CD14-positive monocyte (primary cell): ENCODE measurements around the gene NAA35. TPM values are rescaled to one million over a fixed set of nuclear protein-coding genes. Genes with fewer than 3 reads are reported as not detected.

ENCODE experiments used
- DNase-seq, 3 donors: peaks; one replicate each; pipeline ENCODE4 v3.0.0-alpha.2; 2011 to 2022
- H2AFZ ChIP-seq: 2 replicates; pipeline ENCODE4 v1.6.0; 2012; ENCODE audit warnings: mild to moderate bottlenecking, low read depth, low read length, inconsistent platforms; ENCODE audit not compliant: insufficient read depth, poor library complexity, severe bottlenecking
- H3K27ac ChIP-seq, 2 donors: 1 replicate in 1 of 2; 2 replicates in 1 of 2; pipeline ENCODE4 v1.5.1; 2012 to 2013; ENCODE audit warnings: low read length in 2 of 2, control low read depth in 1 of 2, inconsistent platforms in 1 of 2, low read depth in 1 of 2, mild to moderate bottlenecking in 1 of 2
- H3K27me3 ChIP-seq, 2 donors: one replicate each; pipeline versions ENCODE4 v1.6.0 to v1.6.1; 2011 to 2013; ENCODE audit warnings: low read length in 2 of 2; ENCODE audit not compliant: control insufficient read depth in 2 of 2, insufficient read depth in 2 of 2
- H3K36me3 ChIP-seq, 2 donors: replicated peaks in 1 of 2; 1 replicate in 1 of 2; 2 replicates in 1 of 2; pipeline versions ENCODE4 v1.5.1 to v1.6.1; 2012 to 2013; ENCODE audit warnings: low read length in 2 of 2, control low read depth in 1 of 2, inconsistent platforms in 1 of 2, mild to moderate bottlenecking in 1 of 2; ENCODE audit not compliant: insufficient read depth in 2 of 2, control insufficient read depth in 1 of 2
- H3K4me1 ChIP-seq, 2 donors: 1 replicate in 1 of 2; 2 replicates in 1 of 2; pipeline versions ENCODE4 v1.5.1 to v1.6.1; 2012 to 2013; ENCODE audit warnings: low read length in 2 of 2, control low read depth in 1 of 2, inconsistent platforms in 1 of 2, mild to moderate bottlenecking in 1 of 2, moderate library complexity in 1 of 2; ENCODE audit not compliant: insufficient read depth in 2 of 2, control insufficient read depth in 1 of 2
- H3K4me2 ChIP-seq: replicated peaks from 2 replicates; pipeline ENCODE3; 2012; ENCODE audit warnings: low read length, moderate library complexity, mild to moderate bottlenecking; ENCODE audit not compliant: poor library complexity, severe bottlenecking; ENCODE audit errors: extremely low read depth
- H3K4me3 ChIP-seq, 3 experiments: fragments of 200-600 bp in 1 of 3; sonication (generic) in 1 of 3; replicated peaks in 1 of 3; 1 replicate in 2 of 3; 2 replicates in 1 of 3; pipeline ENCODE4 v1.5.1; 2011 to 2013; ENCODE audit warnings: low read length in 3 of 3, mild to moderate bottlenecking in 3 of 3, control low read depth in 2 of 3, low read depth in 2 of 3, inconsistent platforms in 1 of 3, moderate library complexity in 1 of 3
- H3K79me2 ChIP-seq: 2 replicates; pipeline ENCODE4 v1.6.0; 2012; ENCODE audit warnings: mild to moderate bottlenecking, control low read depth, inconsistent platforms, low read length, moderate library complexity; ENCODE audit not compliant: insufficient read depth
- H3K9ac ChIP-seq: 2 replicates; pipeline ENCODE4 v1.6.0; 2017; ENCODE audit warnings: low read length, mild to moderate bottlenecking; ENCODE audit not compliant: insufficient read depth, poor library complexity, severe bottlenecking
- H3K9me3 ChIP-seq, 2 donors: replicated peaks in 1 of 2; 1 replicate in 1 of 2; 2 replicates in 1 of 2; pipeline versions ENCODE4 v1.5.1 to v1.6.1; 2012 to 2013; ENCODE audit warnings: low read length in 2 of 2, control low read depth in 1 of 2; ENCODE audit not compliant: control insufficient read depth in 1 of 2, insufficient read depth in 1 of 2
- H4K20me1 ChIP-seq: 2 replicates; pipeline ENCODE4 v1.6.0; 2012; ENCODE audit warnings: mild to moderate bottlenecking, low read length, control low read depth, moderate library complexity; ENCODE audit not compliant: insufficient read depth
- H3K27ac Mint-ChIP-seq, 7 donors: one replicate each; pipeline ENCODE4 v1.8.0; 2020; ENCODE audit warnings: mild to moderate bottlenecking in 7 of 7, mixed read lengths in 7 of 7, moderate library complexity in 6 of 7, inconsistent platforms in 2 of 7
- H3K27me3 Mint-ChIP-seq, 3 donors: one replicate each; pipeline ENCODE4 v1.8.0; 2021 to 2022; ENCODE audit warnings: low read depth in 3 of 3, mild to moderate bottlenecking in 3 of 3, mixed read lengths in 3 of 3, moderate library complexity in 3 of 3, inconsistent platforms in 1 of 3
- H3K36me3 Mint-ChIP-seq, 2 donors: one replicate each; pipeline ENCODE4 v1.8.0; 2020; ENCODE audit warnings: mixed read lengths in 2 of 2, inconsistent platforms in 1 of 2, mild to moderate bottlenecking in 1 of 2
- H3K4me1 Mint-ChIP-seq: one replicate; pipeline ENCODE4 v1.8.0; 2020; ENCODE audit warnings: mild to moderate bottlenecking, mixed read lengths
- H3K4me3 Mint-ChIP-seq, 2 donors: one replicate each; pipeline ENCODE4 v1.8.0; 2020; ENCODE audit warnings: mild to moderate bottlenecking in 2 of 2, mixed read lengths in 2 of 2, moderate library complexity in 1 of 2
- H3K9me3 Mint-ChIP-seq, 7 donors: one replicate each; pipeline ENCODE4 v1.8.0; 2020 to 2022; ENCODE audit warnings: mixed read lengths in 7 of 7, mild to moderate bottlenecking in 6 of 7, moderate library complexity in 6 of 7, inconsistent platforms in 2 of 7
- CTCF ChIP-seq: fragments of 200-600 bp; IDR thresholded peaks from one replicate; pipeline ENCODE4 v1.8.0; 2022; ENCODE audit warnings: antibody characterized with exemption, mild to moderate bottlenecking
- WGBS: methylation state at CpG from one replicate; pipeline ENCODE4 v1.1.5; 2013; ENCODE audit warnings: missing lambda C conversion rate; ENCODE audit not compliant: insufficient coverage; 5-methylcytosine and 5-hydroxymethylcytosine counted together
- intact Hi-C, 2 donors: fragments of 100-400 bp; cut with micrococcal nuclease; formaldehyde crosslinking; loops; one replicate each; pipeline versions ENCODE4 v1.15.0 to v1.15.1; 2023
- polyA plus RNA-seq, 3 donors: library from polyadenylated mRNA; depleted of rRNA in 1 of 3; unstranded in 2 of 3; stranded (reverse) in 1 of 3; fragments of 300-500 nt in 2 of 3; fragments of >200 nt in 1 of 3; fragmentation: Illumina TruSeq in 2 of 3; gene quantifications; 1 replicate in 2 of 3; 2 replicates in 1 of 3; pipeline ENCODE4 v1.2.3, GENCODE V29; 2012 to 2021

The NAA35 gene
- polyA plus RNA-seq, 3 donors, result 4.4 to 8.7 (median 5.6) TPM

- DNase-seq, result no peak
- Histone ChIP-seq H4K20me1 (no peaks in the 10 kb centered on the region), H3K36me3 (peaks cover 56 to 95% of the 10 kb centered on the region in 2 donors), H3K9ac (no peak overlapping the region), H3K79me2 (no peaks in the 10 kb centered on the region), H3K4me3 (no peak overlapping the region), H3K27ac (no peak overlapping the region), H3K4me2 (no peak overlapping the region), H3K27me3 (no peaks in the 10 kb centered on the region), H3K4me1 (no peaks in the 10 kb centered on the region), H3K9me3 (no peaks in the 10 kb centered on the region), H2AFZ (no peak overlapping the region)
- intact Hi-C loops, result no loop called here
- H3K27me3 Mint-ChIP-seq, result peaks cover 0 to 1% (median 0%) of the 10 kb centered on the region in 3 donors
- H3K4me3 Mint-ChIP-seq, result no peak overlapping the region
- WGBS, result 100% methylated on average over 6 of the region's 6 CpGs
- peaks cover 76 to 85% of the 10 kb centered on the region in 2 donors for H3K36me3 Mint-ChIP-seq
- no peak for TF ChIP-seq CTCF
- no peak overlapping the region for H3K27ac Mint-ChIP-seq
- H3K4me1 Mint-ChIP-seq, result no peaks in the 10 kb centered on the region
- peaks cover 0 to 2% (median 0%) of the 10 kb centered on the region in 7 donors for H3K9me3 Mint-ChIP-seq
Observed at GRCh38 chr9:86021166-86021565, 80.2 kb downstream of the NAA35 start.

- no peak overlapping the region for H2AFZ ChIP-seq
- no peak for TF ChIP-seq CTCF
- no peak overlapping the region for H3K4me2 ChIP-seq
- no peaks in the 10 kb centered on the region for H3K79me2 ChIP-seq
- H3K27me3 ChIP-seq, result no peaks in the 10 kb centered on the region
- H3K36me3 Mint-ChIP-seq, result peaks cover 82 to 88% of the 10 kb centered on the region in 2 donors
- peaks cover 0 to 1% (median 0%) of the 10 kb centered on the region in 3 donors for H3K27me3 Mint-ChIP-seq
- H3K4me1 Mint-ChIP-seq, result no peaks in the 10 kb centered on the region
- H3K27ac ChIP-seq, result no peak overlapping the region
- H3K9ac ChIP-seq, result no peak overlapping the region
- peaks cover 53 to 95% of the 10 kb centered on the region in 2 donors for H3K36me3 ChIP-seq
- intact Hi-C loops, result no loop called here
- H3K4me3 ChIP-seq, result no peak overlapping the region
- no peaks in the 10 kb centered on the region for H3K4me1 ChIP-seq
- no peaks in the 10 kb centered on the region for H4K20me1 ChIP-seq
- H3K4me3 Mint-ChIP-seq, result no peak overlapping the region
- DNase-seq, result no peak
- no peaks in the 10 kb centered on the region for H3K9me3 ChIP-seq
- peaks cover 0 to 2% (median 0%) of the 10 kb centered on the region in 7 donors for H3K9me3 Mint-ChIP-seq
- H3K27ac Mint-ChIP-seq, result no peak overlapping the region
- no CpG with 5 or more reads among the region's 3 CpGs for WGBS
Observed at GRCh38 chr9:86022687-86023266, 81.8 kb downstream of the NAA35 start.
